Parathyroid adenoma (tissue), 2 donors: ENCODE measurements around the gene EPYC.

ENCODE experiments used
- H2AFZ ChIP-seq: fragments of 300-600 bp; sonication (generic); one replicate; pipeline ENCODE4 v1.7.0; 2017; ENCODE audit warnings: antibody characterized with exemption, mild to moderate bottlenecking
- H3K27ac ChIP-seq: fragments of 300-600 bp; sonication (generic); one replicate; pipeline ENCODE4 v1.7.0; 2017
- H3K27me3 ChIP-seq: fragments of 300-600 bp; sonication (generic); one replicate; pipeline ENCODE4 v1.7.0; 2017; ENCODE audit warnings: low read length; ENCODE audit not compliant: control insufficient read depth, insufficient read depth
- H3K36me3 ChIP-seq: fragments of 300-600 bp; sonication (generic); one replicate; pipeline ENCODE4 v1.7.0; 2017; ENCODE audit warnings: low read length; ENCODE audit not compliant: control insufficient read depth, insufficient read depth
- H3K4me1 ChIP-seq: fragments of 300-600 bp; sonication (generic); one replicate; pipeline ENCODE4 v1.7.0; 2017; ENCODE audit warnings: control low read depth
- H3K4me2 ChIP-seq: fragments of 300-600 bp; sonication (generic); one replicate; pipeline ENCODE4 v1.7.0; 2017; ENCODE audit warnings: low read length
- H3K4me3 ChIP-seq: fragments of 300-600 bp; sonication (generic); one replicate; pipeline ENCODE4 v1.7.0; 2017; ENCODE audit warnings: low read depth, low read length
- H3K79me2 ChIP-seq: fragments of 300-600 bp; sonication (generic); one replicate; pipeline ENCODE4 v1.7.0; 2017; ENCODE audit warnings: control low read depth
- H3K9ac ChIP-seq: fragments of 300-600 bp; sonication (generic); one replicate; pipeline ENCODE4 v1.7.0; 2017; ENCODE audit warnings: mild to moderate bottlenecking
- H3K9me3 ChIP-seq: fragments of 300-600 bp; sonication (generic); one replicate; pipeline ENCODE4 v1.7.0; 2017; ENCODE audit warnings: low read length; ENCODE audit not compliant: control insufficient read depth
- CTCF ChIP-seq: fragments of 300-600 bp; sonication (generic); IDR thresholded peaks from one replicate; pipeline ENCODE4 v1.7.0; 2017; ENCODE audit warnings: antibody characterized with exemption, mild to moderate bottlenecking
- donor health status: primary hyperparathyroidism.

Gene EPYC

GRCh38 chr12:90938451-90938850, 66.3 kb downstream of the EPYC start:
- no peak for TF ChIP-seq CTCF
- Histone ChIP-seq H3K79me2 (no peaks in the 10 kb centered on the region), H3K36me3 (no peaks in the 10 kb centered on the region), H2AFZ (peak overlapping the region; percentile 34), H3K4me3 (no peak overlapping the region), H3K9ac (no peak overlapping the region), H3K4me1 (no peaks in the 10 kb centered on the region), H3K27me3 (no peaks in the 10 kb centered on the region), H3K4me2 (no peak overlapping the region), H3K9me3 (no peaks in the 10 kb centered on the region), H3K27ac (no peak overlapping the region)

GRCh38 chr12:90937651-90938050, 67.1 kb downstream of the EPYC start:
- no peaks in the 10 kb centered on the region for H3K4me1 ChIP-seq
- H3K4me3 ChIP-seq, result no peak overlapping the region
- no peaks in the 10 kb centered on the region for H3K27me3 ChIP-seq
- H2AFZ ChIP-seq, result no peak overlapping the region
- H3K79me2 ChIP-seq, result no peaks in the 10 kb centered on the region
- no peaks in the 10 kb centered on the region for H3K36me3 ChIP-seq
- no peaks in the 10 kb centered on the region for H3K9me3 ChIP-seq
- no peak overlapping the region for H3K27ac ChIP-seq
- H3K4me2 ChIP-seq, result no peak overlapping the region
- no peak overlapping the region for H3K9ac ChIP-seq
- TF ChIP-seq CTCF, result no peak

- Histone ChIP-seq H2AFZ (no peak overlapping the region), H3K4me3 (no peak overlapping the region), H3K27me3 (no peaks in the 10 kb centered on the region), H3K4me2 (no peak overlapping the region), H3K27ac (no peak overlapping the region), H3K4me1 (no peaks in the 10 kb centered on the region), H3K79me2 (no peaks in the 10 kb centered on the region), H3K36me3 (no peaks in the 10 kb centered on the region), H3K9ac (no peak overlapping the region), H3K9me3 (no peaks in the 10 kb centered on the region)
- no peak for TF ChIP-seq CTCF
Observed at GRCh38 chr12:90936230-90937005, 68.4 kb downstream of the EPYC start.

- Histone ChIP-seq H3K4me3 (no peak overlapping the region), H3K36me3 (no peaks in the 10 kb centered on the region), H3K27ac (no peak overlapping the region), H2AFZ (no peak overlapping the region), H3K4me1 (no peaks in the 10 kb centered on the region), H3K4me2 (no peak overlapping the region), H3K27me3 (no peaks in the 10 kb centered on the region), H3K9ac (no peak overlapping the region), H3K79me2 (no peaks in the 10 kb centered on the region), H3K9me3 (no peaks in the 10 kb centered on the region)
- no peak for TF ChIP-seq CTCF
Observed at GRCh38 chr12:90925562-90925961, 79.2 kb downstream of the EPYC start.

- H3K27ac ChIP-seq, result no peak overlapping the region
- H3K9me3 ChIP-seq, result no peaks in the 10 kb centered on the region
- no peaks in the 10 kb centered on the region for H3K4me1 ChIP-seq
- no peak overlapping the region for H3K4me3 ChIP-seq
- no peak overlapping the region for H3K9ac ChIP-seq
- no peak overlapping the region for H3K4me2 ChIP-seq
- no peak overlapping the region for H2AFZ ChIP-seq
- H3K79me2 ChIP-seq, result no peaks in the 10 kb centered on the region
- no peaks in the 10 kb centered on the region for H3K27me3 ChIP-seq
- no peaks in the 10 kb centered on the region for H3K36me3 ChIP-seq
- no peak for TF ChIP-seq CTCF
Observed at GRCh38 chr12:90924406-90924805, 80.4 kb downstream of the EPYC start.
